ENCODE measurements around the gene INPP5B.

INPP5B gene

GRCh38 chr1:37831809-37832208, 115.0 kb downstream of the INPP5B start:
- no peak for DNase-seq (ENCODE audit: low read depth)

GRCh38 chr1:37831109-37831508, 115.7 kb downstream of the INPP5B start:
- no peak for DNase-seq (ENCODE audit: low read depth)

DNA sequence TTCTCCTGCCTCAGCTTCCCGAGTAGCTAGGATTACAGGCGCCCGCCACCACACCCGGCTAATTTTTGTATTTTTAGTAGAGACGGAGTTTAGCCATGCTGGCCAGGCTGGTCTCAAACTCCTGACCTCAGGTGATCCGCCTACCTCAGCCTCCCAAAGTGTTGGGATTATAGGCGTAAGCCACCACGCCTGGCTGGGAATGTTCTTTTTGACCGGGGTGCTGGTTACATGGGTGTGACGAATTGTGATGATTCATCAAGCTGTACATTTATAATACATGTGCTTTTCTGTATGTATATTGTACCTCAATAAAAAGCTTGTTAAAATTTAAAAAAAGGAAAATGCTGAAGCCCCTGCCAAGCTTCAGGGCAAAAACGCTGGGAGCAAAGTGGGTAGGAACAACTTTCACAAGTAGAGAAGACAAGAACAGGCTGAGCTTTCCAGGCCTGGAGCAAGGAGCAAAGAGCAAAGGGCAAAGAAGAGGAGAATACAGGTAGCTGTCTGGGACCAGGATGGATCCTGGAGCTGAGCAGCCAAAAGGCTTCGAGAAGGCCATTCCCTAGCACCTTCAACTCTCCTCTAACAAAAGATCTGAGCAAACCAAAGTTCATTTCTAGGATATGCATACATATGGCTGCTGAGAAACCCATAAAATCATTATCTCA, 118.3 kb downstream of the INPP5B start:
- no peak for DNase-seq (ENCODE audit: low read depth)

GRCh38 chr1:37825506-37825905, 121.3 kb downstream of the INPP5B start:
- DNase-seq (ENCODE audit: low read depth) = no peak

DNA sequence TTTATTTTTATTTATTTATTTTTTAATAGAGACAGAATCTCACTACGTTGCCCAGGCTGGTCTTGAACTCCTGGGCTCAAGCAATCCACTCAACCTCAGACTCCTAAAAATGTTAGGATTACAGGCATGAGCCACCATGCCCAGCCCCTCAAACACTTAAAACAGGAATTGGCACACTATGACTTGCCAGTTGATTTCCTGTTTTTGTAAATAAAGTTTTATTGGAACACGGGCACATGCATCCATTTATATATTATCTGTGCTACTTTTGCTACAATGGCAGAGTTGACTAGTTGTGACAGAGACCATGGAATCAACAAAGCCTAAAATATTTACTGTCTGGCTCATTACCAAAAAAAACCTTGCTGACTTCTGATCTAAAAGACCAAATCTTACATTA, 122.9 kb downstream of the INPP5B start:
- DNase-seq (ENCODE audit: low read depth) = no peak

GRCh38 chr1:37822906-37823815, 123.7 kb downstream of the INPP5B start:
- DNase-seq (ENCODE audit: low read depth) = no peak

DNA sequence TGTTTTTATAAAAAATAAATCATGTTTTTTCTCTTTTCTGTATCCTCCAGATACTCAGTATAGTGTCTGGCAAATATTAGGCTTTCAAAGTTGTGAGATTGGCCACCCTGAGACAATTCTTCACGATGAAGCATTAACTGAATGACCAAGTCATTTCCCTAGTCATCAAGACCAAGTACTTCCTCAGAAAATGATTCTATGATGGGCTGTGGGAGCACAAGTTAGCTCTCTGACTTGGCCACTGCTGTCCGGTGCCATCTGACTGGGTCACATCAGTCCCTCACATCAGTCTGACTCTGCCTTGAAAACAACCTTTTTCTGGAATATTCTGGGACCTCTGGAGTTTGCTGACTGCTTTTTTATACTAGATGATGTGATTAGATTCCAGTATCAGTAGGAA, 125.4 kb downstream of the INPP5B start:
- no peak for DNase-seq (ENCODE audit: low read depth)

GRCh38 chr1:37817481-37817880, 129.4 kb downstream of the INPP5B start:
- no peak for DNase-seq (ENCODE audit: low read depth)

DNA sequence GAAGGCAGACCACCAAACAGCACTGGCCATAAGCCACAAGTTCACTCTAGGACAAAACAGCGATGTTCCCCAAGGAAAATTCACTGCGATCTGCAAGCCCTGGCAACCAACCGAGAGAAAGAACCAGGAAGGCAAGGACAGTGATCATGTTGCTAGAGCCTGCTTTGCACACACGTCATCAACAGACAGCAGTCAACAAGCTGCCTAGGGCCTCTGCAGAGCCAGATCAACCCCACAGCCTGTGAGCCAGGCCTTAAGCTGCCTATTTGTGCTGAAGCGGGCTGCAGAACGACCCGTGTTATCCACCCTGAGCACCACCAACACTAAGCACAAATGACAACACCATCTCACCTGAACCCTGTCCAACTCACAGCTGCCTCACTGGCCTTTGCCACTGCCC, 132.6 kb downstream of the INPP5B start:
- no peak for DNase-seq (ENCODE audit: low read depth)

DNA sequence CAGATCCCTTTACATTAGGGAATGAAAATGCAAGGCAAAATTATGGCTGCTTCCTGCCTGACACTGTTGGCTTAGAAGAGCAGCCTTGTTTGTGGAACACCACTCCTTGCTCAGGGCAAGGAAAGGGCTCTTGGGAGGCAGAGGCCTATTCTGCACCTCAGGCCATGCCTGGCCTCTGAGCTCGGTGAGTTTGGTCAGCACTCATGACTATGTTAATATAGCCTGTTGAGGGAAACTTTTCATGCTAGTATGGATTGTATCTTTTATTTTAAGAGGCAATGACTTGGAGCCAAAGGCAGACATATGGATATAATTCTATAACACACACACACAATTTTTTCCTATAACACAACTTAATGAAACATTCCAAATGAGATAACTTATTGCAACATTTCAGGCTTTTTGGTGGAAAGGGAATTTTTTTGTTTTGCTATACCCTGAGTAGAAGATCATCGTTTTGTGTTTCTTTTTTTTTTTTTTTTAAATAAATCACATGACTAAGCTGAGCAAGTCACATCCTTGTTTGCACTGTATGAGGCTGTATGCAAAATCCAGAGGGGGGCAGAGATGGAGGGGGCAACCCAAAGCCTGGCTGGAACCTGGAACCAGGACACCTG, 133.2 kb downstream of the INPP5B start:
- no peak for DNase-seq (ENCODE audit: low read depth)

- peak; percentile 41 for DNase-seq (ENCODE audit: low read depth)
Measured at GRCh38 chr1:37811027-37811655, 135.7 kb downstream of the INPP5B start.

Measured in stimulated activated CD8-positive, alpha-beta memory T cell treated with anti-CD3 and anti-CD28 coated beads, Interleukin-12 subunit alpha, Interleukin-12 subunit beta, amount 100 ng/mL, for 1 hour (primary cell).